K562 treated with DMSO at 1 percent for 24 hours (cell line): ENCODE data around the gene SLIT2. TPM values are rescaled to one million over a fixed set of nuclear protein-coding genes. Genes with fewer than 3 reads are reported as not detected.

ENCODE experiments used
- total RNA-seq: library from RNA; unstranded; fragments of 300-600 nt; gene quantifications from 2 replicates; pipeline ENCODE4 v1.2.3, GENCODE V29; 2022; ENCODE audit warnings: low read depth; ENCODE audit not compliant: insufficient read depth

The SLIT2 gene
- total RNA-seq: 0.12 and 0.17 TPM in 2 replicates

GRCh38 chr4:20251796-20252655, at the start of gene SLIT2:
TSS of gene SLIT2 (plus strand) at chr4:20251905. CDS start at chr4:20253816, 1,911 bp downstream.

